ENCODE results near the gene SEMA3G.

GRCh38 chr3:52490035-52490938 is 45.4 kb upstream of the SEMA3G start:
- no peak for TF ChIP-seq POLR2AphosphoS5 (IDR thresholded peaks at IDR 0.05; ENCODE audit: insufficient read depth in 1 of 2, low read depth in 1 of 2)
- TF ChIP-seq POLR2A (IDR thresholded peaks at IDR 0.05), result no peak
- no peak for TF ChIP-seq CTCF (IDR thresholded peaks at IDR 0.05)
